Measurements from ENCODE around the gene CMC2.

DNA sequence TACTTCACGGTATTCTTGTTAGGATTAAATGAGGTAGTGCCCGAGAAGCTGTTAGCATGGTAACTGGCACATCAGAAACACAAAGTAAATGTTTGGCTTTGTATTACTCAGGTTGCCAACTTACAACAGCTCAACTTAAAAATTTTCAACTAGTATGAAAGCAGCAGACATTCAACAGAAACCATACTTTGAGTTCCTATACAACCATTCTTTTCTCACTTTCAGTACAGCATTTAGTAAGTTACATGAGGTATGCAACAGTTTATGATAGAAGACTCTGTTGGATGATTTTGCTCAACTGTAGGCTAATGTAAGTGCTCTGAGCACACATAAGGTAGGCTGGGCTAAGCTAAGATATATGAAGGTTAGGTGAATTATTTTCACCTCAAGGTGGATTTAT, 8.0 kb upstream of the CMC2 start:
- TF ChIP-seq GTF2E2 (tag; IDR thresholded peaks at IDR 0.05) (no peak), JUND (IDR thresholded peaks at IDR 0.05; ENCODE audit: borderline replicate concordance, low read depth, low read length) (no peak), JUND (tag; IDR thresholded peaks at IDR 0.05; ENCODE audit: borderline replicate concordance, low read depth, low read length) (no peak), ZFX (CRISPR knock-in tag; IDR thresholded peaks at IDR 0.05) (no peak), PHB2 (IDR thresholded peaks at IDR 0.05; ENCODE audit: low read depth) (no peak), EP300 (IDR thresholded peaks at IDR 0.05; ENCODE audit: low read length) (no peak), CAMTA2 (CRISPR knock-in tag; conservative IDR thresholded peaks at IDR 0.05) (no peak), HCFC1 (IDR thresholded peaks at IDR 0.05; ENCODE audit: low read depth, low read length) (no peak)
